Eye (tissue), 1 donor: ENCODE measurements around the gene MACROD2.
A peak's percentile ranks its signal among the peaks of the same experiment; 100 is the strongest.

Experiments
- DNase-seq: peaks from one replicate; pipeline ENCODE4 v3.0.0-alpha.2; 2015

The MACROD2 gene

DNA sequence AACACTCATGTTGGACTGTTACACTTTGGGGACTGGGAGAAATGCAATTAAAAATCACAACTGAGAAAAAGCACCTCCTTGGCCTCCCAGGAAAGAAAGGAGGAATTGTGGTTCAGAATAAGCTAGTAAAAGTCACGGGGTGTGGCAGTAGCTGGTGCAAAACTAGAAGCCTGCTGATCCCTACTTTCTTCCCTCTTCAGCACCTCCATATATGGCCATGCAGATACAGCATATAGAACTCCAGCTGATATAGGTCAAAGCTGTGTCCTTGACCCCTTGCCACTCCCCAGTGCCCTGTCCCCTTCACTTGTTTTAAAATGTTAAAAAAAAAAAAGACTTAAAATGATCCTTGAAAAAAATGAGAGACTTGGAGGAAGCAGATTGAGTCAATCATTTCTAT is 347.6 kb downstream of the MACROD2 start:
- DNase-seq = no peak

DNA sequence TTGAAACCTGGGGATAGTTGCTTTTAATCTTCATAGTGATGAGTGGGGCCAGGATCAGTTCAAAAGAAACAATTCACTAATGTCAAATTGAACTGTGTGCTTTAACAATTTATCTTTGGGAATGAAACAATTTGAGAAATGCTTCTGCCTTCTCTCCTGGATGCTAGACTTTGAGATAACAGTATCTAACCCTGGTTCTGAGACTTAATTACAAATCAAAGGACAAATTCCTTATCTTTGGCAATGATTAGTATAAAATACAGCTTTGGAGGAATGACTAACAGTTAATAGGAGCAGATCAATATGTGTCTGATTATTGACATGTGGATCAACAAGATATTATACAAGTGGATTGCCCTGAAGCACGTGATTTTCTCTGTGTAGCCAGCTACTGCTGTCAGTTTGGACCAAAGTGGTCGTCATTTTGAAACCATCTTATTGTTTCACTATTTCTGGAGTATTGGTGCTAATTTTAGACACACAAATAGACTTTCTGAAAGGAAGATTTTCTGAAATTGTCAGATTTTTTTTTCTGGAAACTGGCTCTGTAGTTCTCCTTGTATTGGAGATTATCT is 348.3 kb downstream of the MACROD2 start:
- no peak for DNase-seq

DNA sequence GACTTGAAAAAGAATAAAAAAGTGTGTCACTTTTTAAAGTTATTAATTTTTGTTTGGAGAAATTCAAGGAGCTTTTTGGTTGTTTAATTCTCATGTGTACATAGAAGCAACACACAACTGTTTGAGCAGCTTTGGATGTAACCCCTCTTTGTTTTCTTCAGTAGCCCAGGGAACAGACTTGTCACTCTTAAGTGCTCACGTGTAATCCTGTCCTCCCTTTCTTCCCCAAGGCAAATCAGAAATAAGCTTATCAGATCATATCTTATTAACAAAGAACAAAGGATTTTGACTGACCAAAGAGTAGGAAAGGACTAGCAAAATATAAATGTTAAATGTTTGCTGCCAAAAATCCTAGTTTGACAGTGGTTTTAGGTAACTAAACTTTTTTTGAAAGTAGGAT is 349.4 kb downstream of the MACROD2 start:
- no peak for DNase-seq

DNA sequence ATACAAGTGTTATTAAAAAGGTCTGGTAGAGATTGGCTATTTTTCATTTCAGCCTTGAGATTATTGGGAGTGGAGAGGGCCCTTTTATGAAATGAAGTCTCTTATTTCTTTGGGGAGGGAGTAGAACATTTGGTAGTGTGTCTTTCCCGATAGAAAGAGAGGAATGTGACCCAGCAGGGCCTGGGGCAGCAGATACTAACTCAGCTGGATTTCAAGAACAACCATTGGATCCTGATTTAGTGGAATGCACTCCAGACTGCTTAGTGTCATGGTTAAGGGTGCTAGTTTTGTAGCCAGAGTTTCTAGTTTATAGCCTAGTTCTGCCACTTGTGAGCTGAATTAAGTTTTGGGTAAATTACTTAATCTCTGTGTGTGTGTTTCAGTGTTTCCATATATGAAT is 360.5 kb downstream of the MACROD2 start:
- DNase-seq = no peak

DNA sequence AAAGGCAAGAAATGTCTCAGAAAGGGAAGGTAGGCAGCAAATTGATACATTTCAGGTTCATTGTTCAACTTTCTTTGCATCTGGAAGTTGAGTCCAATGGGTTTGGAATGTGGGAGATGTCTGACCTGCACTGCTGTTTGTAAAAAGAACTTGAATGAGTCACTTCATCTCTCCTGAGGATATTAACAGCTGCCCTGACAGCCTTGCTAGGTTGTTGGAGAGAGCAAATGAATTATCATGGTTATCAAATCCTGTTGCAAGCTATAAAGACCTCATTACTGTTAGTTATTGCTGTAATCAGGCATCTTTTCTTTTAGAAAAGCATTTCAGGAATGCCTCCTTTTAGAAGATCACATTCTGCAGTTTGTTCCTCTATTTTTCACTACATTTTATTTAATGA is 365.1 kb downstream of the MACROD2 start:
- DNase-seq = no peak

DNA sequence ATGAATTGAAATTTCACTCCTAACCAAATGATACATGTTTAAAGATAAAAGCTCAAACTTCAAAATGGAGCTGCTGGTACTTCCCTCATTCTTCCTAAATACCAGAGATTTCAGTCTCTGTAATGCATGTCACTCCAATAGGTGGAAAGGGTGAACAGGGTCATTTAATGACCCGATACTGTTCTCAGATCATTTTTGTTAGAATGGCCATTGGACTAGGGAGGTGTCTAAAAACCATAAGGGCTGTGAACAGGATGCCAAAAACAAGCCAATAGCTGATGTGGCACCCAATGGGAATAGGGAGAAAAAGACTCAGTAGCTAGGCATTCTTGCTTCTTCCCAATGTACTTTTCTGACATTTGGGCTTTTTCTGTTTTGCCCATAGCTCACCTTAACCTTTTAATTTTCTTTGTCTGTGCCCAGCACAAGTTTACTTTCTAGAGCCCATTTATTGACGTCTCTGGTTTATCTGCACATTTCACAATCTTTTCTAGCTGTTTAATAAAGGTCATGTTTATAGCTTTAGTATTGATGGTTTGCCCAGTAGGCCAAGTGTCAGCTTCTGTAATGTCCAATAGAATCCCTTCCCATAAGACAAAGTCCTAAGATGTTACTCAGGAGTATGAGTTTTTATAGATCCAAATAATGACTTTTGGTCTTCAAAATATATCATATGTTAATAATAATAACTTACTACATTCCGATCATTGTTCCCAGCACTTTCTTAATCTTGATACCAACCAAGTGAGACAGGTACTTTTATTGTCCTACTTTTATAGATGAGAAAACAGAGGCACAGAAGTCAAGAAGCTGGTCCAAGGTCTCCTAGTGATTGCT is 366.4 kb downstream of the MACROD2 start:
- no peak for DNase-seq

DNA sequence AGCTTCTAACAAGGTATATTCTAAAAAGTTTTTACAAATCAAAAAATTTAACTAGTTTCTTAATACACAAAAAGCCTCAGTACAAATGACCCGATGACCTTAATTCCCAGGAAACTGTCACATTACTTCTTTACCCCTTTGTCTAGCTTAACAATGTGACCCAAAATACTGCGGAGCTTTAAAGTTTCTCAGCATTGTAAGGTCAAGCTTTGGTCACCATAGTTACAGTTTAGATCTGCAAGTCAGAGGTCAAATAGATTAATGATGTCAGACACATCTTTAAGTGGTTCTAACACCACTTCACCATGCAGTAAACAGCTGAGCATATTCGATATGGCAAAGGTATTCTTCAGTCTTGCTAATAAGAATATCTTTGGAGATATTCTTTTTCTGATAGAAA is 378.9 kb downstream of the MACROD2 start:
- DNase-seq = peak; percentile 65

DNA sequence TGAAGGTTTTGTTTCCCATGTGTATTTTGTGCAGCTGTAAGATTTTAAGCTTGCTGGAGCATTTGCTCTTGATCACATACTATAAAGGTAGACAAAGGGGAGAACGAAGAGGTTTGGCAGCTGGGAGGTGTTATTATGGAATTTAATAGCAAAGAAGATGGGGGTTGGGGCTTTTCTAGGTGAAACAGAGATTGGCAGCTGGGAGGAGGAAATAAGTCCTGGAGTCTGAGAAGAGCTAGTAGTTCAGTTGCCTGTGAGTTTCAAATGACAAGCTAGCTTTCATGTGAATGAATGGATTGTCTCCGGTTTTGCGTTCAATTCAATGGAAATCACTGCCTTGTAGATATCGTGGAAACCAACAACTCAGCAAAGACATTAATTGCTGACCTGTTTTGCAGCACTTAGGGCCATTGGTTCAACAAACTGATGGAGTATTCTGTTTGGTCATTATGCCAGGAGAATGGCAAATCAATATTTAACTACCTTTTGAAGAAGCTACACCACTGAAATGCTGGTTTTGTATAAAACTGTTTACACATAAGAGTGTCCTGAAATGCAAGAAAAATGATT is 380.2 kb downstream of the MACROD2 start:
- peak; percentile 35 for DNase-seq

DNA sequence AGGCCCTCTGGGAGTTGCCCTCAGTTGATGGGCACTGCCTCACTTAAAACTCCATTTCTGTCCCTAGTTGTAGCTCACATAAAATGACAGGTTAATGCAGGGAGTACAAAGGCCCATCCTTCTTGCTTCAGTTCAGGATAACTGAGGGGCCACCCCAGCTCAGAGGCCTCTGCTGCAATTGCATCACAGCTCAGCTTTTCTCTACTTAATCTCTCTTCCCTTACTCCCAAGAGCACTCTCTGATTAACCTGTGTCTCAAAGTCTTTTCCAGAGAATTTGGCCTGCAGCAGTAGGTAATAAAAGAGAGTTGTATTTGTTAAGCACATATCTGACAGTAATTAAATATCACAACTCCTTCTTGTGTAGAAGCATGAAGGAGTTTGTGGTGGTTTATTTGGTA is 383.0 kb downstream of the MACROD2 start:
- DNase-seq = no peak

DNA sequence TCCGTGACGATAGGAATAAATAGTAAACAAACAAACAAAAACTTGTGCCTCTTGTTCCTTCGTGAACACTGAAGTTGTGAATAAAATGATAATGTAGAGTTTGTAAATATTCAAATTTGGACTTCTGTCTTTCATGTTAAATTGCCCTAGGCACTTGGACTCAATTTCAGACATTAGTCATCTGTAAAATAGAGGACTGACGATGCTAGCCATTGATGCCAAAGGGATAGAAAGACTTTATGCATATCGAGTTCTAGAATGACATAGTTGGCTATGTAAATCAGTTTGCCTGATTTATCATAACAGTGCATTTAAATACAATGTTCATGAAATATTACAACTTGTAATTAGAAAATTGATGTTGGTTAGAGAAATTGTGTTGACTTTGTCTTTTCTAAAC is 388.0 kb downstream of the MACROD2 start:
- no peak for DNase-seq

DNA sequence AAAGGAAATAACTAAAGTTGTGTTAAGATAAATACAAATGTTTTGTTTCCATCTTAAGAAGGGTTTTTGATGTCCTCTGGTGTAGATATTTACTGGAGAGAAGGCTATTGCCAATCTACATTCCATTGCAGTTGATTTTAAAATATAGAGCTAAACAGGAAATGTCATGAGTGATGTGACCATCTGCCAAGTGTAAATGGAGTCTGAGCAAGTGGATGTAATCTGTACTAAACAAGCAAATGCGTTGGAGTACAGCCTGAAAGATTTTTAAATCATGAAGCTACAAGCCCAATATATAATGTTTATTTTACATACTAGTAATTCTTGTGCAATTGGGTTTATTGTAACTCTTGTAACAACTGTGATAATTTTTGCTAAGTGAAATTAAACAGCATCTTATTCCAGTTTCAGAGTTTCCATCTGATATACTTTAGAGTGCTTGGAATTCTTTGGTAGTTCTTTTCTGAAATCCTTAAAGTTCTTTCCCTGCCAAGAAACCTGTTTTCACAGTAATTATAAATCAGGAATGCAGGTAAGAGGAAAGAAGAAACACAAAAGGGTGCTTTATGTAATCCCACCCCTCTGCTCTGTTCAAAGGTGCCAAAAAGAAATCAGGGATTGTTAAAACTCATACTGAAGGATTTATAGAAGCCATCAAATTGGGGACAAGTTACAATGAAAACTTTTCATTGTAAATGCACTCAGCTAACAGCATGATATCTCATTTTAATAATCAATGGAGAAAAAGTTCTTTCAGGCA is 389.3 kb downstream of the MACROD2 start:
- no peak for DNase-seq

DNA sequence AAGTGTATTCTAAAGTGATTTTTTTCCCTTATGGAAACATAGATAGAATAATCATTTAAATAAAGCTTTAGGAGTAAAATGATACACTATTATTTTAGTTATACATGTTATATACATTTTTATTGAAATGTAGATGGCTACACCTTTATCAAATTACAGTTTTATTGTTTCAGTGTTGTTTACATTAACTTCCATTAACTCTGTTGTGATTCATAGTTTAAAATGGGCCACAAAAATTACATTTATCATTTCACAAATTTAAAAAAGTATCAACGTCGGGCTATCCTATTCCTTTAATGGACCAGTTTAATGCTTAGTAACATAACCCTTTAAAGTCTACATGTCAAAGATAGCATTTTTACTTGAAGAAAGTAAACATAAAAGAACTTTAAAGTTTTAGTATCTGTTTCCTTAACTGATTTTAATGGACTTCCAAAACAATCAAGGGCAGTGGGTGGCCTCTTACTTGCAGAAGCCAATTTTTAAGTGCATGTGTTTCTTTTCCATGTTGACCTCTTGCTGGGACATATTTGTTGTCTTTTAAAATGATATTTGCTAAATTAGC is 389.9 kb downstream of the MACROD2 start:
- DNase-seq = no peak

DNA sequence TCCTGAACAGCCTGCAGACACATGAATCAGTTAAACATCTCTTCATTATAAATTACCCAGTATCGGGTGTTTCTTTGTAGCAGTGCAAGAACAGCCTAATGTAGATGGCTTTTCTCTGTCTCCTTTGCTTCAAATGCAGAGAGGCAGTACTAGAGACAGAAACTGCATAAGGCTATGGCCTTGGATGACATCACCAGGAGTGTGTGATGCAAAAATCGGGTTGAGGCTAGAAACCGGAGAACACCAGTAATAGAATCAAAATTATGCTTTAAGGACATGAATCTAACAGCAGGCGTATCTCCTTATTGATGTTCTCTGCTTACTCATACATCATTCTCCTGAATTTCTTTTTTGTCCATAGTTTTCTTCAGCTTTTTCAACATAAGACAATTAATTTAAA is 391.4 kb downstream of the MACROD2 start:
- DNase-seq = no peak

DNA sequence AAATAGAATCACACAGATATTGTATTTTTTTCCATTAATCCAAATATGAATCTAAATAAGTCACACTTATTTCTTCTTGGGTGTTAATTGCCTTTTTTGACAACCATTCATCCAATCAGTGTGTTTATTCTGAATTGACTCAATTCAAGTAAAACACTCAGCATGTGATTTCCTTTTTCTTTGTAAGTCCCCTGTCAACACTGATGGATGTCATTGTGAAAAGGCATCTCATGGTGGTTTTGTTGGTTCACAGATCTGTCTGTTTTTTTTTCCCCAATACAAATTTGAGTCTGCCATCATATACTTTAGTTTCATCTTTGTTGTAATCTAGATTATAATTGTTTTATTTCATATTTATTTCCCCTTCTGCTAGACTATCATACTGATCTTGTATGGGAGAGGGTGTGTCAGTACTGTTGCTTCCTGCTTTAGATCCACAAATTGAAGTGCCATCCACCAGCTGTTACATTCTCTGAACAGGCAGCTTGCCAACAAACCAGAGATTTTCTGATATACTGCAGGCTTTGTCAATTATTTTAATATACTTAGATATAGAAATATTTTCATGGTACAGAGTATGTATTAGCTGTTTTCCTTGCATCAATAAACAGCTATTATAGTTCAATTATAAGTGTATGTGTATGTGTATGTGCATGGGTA is 406.3 kb downstream of the MACROD2 start:
- peak; percentile 64 for DNase-seq

DNA sequence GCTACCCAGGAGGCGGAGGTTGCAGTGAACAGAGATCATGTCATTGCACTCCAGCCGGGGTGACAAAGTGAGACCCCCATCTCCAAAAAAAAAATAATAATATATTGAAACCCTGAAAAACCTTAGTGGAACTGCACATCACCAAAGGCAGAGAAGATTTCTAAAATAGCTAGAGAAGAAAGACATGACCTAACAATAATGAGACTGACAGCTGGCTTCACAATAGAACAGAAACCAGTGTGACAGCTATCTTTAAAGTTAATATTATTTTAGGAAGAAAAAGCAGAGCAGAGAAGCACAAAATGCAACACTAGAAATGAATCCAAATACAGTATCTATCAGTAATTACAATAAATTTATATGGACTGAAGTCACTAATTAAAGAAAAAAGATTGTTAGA is 409.2 kb downstream of the MACROD2 start:
- no peak for DNase-seq

DNA sequence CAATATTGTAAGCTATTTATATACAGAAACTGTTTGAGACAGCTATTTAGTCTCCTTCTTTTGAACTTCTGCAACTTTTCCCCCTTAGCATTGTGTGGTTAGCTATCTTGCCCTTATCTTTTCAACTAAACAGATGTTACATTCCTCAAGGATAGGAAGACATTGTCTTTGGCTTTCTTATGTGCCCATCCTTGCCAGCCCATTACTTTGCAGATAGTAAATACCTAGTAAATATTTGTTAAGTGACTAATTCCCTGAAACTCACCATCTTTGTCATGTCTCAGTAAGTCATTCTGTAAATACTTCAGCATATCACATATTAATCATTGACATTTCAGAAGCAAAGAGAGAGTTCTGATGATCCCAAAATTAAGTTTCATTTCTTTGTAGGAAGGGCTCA is 411.2 kb downstream of the MACROD2 start:
- DNase-seq = no peak

DNA sequence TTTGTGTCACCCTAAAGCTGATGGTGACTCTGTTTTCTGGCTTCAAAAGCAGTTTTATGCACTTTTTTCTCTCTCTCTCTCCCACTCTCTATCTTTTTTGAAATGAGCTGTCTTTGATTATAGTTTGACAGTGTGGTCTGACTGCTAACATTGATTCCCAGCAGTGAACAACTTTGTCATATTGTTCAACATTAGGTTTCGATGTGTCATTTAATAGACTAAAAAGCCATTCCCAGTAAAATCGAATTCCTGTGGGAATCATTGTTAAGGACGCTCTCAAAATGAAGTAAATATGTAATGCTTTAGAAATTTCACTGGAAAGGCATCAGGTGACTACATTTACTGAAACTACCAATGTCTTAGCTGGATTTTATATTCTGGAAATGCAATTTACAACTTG is 412.0 kb downstream of the MACROD2 start:
- no peak for DNase-seq

DNA sequence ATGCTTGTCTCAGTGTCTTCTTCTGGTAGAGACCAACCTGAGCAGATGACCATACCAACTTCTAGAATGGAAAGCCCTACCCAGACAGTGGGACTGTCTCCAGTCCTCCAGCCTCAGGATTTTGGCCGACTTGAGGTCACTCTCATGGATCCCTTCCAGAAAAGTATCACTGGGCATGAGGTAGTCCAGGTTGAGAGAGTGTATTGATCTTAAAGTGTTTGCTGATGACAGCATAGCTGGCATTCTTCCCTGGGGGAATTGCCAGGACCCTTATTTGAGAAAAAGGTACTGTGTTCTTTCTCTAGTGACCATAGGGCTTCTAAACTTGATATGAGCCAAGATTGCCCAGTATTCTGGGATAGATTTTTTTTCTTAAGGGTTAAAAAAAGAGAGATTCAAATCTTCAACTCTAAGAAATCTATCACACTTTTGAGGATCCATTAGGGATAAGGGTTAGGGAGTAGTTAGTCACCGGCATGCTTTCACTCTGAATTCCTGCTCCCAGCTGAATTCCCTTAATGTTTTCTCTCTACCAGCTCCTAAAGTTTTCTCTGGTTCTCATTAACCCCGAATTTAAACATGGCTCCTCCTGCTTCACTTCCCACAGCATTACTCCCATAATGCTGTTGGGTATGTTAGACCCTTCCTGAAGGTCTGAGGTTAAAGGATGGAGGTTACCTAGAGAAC is 415.7 kb downstream of the MACROD2 start:
- DNase-seq = no peak

DNA sequence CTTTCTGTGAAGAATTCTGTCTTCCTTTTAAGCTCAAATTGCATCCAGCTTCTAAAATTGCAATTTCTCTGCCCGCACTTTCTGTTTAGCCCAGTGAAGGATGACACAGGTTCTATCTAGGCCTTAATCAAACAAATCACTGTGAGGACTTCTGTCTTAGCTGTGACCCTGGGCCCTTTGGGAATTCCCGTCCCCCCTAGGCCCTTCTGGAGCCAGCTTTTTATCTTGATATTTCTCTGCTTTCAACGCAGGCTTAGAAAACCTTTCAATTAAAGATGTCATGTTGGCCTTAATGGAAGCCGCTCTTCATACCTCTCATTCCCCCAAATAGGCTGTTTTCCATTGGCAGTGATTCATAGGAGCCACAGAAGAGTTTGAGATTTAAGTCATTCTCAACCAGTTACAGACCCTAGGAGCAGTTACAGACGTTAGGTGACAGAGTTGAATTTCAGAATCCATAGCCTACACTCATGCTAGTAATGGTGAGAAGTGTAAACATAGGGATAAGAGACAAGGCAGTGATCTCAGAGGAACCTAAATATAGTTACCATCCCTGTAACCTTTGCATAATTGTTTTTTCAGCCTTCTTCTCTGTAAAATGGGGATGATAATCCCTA is 416.9 kb downstream of the MACROD2 start:
- DNase-seq = no peak

DNA sequence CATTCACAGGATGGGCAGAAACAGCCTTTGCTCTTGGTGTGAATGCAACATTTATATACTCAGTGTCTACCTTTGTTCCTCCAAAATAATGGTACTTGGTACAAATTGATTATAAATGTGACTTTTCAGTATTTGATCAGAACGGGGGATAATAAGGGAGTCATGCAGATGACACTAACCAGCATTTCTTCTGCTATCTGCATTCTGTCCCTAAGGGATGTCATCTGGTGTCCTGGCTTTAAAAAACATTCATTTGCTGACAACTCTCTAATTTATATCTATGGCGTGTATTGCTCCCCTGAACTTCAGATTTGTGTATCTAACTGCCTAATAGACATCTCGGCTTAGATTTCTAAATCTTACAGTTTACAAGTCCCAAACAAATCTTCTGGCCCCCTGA is 418.5 kb downstream of the MACROD2 start:
- DNase-seq = no peak

DNA sequence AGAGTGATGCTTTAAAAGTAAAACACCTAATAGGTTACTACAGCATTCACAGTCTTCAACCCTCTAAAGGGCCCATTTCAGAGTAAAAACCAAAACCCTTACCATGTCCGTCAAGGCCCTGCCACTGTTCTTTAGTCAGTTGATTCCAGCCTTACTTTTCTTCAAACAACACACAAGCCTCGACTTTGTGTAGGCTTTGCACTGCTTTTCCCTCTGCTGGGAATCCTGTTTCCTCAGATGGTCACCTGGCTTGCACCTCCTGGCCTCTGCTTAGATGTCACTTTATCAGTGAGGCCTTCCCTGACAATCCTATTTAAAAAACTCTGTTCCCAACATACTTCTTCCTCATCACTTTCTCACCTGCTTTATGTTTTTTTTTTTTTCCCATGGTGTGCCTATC is 419.2 kb downstream of the MACROD2 start:
- no peak for DNase-seq

DNA sequence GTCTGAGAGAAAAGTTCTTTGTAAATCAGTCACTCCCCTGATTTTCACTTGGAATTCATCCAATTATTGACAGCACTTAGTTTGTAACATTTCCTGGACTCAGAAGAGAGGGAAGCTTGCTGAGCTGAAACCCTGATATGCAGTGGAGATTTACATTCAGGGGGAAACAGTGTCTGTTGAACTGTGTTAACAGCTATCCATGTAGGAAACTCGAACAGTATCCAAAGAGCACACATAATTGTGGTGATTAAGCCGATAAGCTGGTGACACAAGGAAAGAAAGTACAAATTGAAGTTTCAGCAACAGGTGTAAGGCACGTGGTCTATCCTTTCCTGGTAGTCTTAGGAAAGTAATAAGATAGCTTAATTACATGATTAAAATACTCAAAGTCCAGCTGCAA is 420.2 kb downstream of the MACROD2 start:
- DNase-seq = peak; percentile 52
